Epithelial cell of umbilical artery (primary cell): ENCODE measurements around the gene FGF3. TPM values are rescaled to one million over a fixed set of nuclear protein-coding genes. Genes with fewer than 3 reads are reported as not detected.

Experiments
- total RNA-seq: library from RNA; depleted of rRNA; stranded (reverse); fragments of >200 nt; gene quantifications from 2 replicates; pipeline ENCODE4 v1.2.3, GENCODE V29; 2014

FGF3 gene
- total RNA-seq = not detected in 2 replicates

DNA sequence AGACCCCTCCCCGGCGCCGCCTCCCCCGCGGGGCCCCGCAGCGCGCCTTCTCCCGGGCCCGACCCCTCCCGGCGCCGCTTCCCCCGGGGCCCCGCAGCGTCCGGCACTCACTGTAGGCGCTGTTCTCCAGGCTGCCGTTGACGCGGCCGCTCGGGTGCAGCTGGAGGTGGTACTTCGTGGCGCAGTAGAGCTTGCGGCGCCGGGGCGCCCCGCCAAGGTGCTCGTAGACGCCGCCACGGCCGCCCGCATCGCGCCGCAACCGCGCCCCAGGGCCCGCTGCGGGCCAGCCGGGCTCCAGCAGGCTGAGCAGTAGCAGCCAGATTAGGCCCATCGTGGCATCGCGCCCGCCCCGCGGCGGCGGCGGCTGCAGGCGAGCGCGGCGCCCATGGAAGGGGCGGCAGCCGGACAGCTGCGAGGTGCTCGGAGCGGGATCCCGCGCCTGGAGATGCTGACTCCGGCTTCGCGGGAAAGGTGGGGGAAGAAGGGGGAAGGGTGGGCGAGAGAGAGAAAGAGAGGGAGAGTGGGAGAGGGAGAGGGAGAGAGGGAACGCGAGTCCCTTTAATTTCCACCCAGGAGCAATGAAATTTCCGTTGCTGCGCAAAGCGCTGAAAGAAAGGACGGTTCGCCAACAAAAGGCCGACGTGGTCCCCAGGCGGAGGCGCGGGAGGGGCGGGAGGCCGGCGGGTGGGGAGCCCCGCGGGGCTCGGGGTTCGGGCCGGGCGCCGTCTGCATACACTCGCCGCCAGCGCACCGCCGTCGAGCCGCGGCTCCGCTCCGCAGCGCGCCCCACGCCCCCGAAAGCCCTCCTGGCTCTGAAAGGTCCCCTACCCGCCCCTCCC is at the start of gene FGF3:
Gene FGF3 (minus strand): TSS at position 814 of the 839 bp plus-strand sequence. CDS start 483 bp downstream, at position 331.

DNA sequence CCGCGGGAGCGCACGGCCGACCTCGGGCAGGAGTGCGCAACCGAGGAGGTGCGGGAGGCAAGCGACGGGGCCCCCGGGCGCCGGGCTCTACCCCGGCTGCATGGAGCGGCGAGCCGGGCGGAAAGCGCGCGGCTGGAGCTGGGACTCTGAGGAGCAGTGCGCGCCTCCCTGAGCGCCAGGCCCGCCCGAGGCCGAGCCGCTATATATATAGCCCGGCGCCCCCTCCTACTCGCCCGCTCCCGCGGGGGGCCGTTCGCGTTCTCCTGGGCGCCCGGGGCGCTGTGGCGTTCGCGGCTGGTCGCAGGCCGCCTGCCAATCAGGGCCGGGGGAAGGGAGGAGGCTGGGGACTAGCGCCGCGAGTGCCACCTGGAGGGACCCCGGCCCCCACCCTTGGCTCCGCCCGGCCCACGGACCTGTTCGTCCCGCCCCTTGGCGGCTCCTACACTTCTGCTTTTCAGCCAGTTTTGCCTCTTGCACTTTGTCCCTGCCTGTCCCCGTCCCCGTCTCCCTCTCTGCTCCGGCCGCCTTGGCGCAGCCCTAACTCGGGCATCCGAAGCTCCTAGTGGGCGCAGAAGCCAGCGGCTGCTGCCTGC is 44.0 kb downstream of the FGF3 start, which contains the start of gene FGF4:
Gene FGF4 (minus strand): TSS at position 179 of the 593 bp plus-strand sequence. CDS start 257 bp downstream, outside the sequence.

Other genes with a start within 250 kb of the FGF3 start
- gene CCND1, start 178.3 kb downstream of the FGF3 start, total RNA-seq = 119 and 359 TPM in 2 replicates
- gene LTO1, start 144.1 kb downstream of the FGF3 start, total RNA-seq = 14.1 and 21.1 TPM in 2 replicates
- not detected in 2 replicates for gene FGF19, start 115.4 kb downstream of the FGF3 start, total RNA-seq
- gene FGF4, start 44.1 kb downstream of the FGF3 start, total RNA-seq = not detected in 2 replicates